SK-N-MC (cell line): ENCODE measurements around the gene TOR1B.

Experiments
- EZH2 ChIP-seq: fragments of 200-600 bp; sonication (generic); IDR thresholded peaks from one replicate; pipeline ENCODE4 v1.6.1; 2017; ENCODE audit warnings: antibody characterized with exemption
- FOXP2 ChIP-seq: optimal IDR thresholded peaks from 2 replicates; pipeline ENCODE3; 2011; ENCODE audit warnings: mild to moderate bottlenecking, moderate library complexity; ENCODE audit not compliant: insufficient read depth; ENCODE audit errors: extremely low read length, control extremely low read depth
- POLR2AphosphoS5 ChIP-seq: IDR thresholded peaks from 2 replicates; pipeline ENCODE4 v1.6.1; 2012; ENCODE audit warnings: mild to moderate bottlenecking, low read depth, low read length, borderline replicate concordance

DNA sequence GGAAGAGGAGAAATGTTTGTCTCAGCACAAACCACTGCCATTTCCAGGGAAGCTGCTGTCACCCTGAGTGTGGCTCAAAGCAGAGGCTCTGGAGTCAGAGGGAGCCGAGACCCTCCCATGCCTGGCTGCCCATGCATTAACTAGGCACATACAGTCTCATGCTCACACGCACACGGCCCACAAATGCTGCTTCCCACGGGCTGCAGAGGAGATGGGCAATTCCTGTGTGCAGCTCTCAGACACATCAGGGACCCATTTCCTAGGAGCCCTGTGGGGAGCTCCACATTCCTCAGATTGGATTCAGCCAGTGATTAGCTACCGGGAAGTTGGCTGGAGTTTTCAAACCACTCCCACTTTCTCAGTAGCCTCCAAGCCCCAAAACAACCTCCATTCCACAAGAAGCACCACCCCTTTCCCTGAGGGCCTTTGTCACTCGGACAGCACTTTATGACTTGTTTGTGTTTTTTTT, 41.0 kb upstream of the TOR1B start:
- TF ChIP-seq POLR2AphosphoS5 (no peak), FOXP2 (no peak), EZH2 (no peak)
